ENCODE data around the gene AMZ1.
A peak's percentile ranks its signal among the peaks of the same experiment; 100 is the strongest.

Gene AMZ1, protein sequence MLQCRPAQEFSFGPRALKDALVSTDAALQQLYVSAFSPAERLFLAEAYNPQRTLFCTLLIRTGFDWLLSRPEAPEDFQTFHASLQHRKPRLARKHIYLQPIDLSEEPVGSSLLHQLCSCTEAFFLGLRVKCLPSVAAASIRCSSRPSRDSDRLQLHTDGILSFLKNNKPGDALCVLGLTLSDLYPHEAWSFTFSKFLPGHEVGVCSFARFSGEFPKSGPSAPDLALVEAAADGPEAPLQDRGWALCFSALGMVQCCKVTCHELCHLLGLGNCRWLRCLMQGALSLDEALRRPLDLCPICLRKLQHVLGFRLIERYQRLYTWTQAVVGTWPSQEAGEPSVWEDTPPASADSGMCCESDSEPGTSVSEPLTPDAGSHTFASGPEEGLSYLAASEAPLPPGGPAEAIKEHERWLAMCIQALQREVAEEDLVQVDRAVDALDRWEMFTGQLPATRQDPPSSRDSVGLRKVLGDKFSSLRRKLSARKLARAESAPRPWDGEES

DNA sequence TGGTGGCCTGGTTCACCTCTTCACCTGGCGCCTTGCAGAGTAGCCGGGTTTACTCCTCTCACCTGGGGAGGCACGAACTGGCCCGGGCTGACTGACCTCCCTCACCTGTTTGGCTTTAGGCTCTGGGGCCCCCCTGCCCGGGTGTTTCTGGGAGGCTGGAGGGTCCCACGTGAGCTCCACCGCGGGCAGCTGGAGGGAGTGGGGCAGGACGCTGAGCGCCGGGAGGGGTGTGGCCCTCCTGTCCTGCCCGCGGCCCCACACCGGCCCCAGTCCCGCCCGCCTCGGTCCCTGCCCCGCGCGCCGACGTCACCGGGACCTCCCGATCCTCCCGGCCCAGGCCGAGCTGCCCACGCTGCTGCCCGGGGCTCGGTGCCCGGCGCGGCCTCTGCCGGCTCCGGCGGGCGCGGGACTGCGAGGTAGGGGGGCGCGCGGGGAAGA, at the start of gene AMZ1:
Gene AMZ1, plus strand, starts transcription at position 322 of the 438 bp plus-strand sequence. CDS start 12,250 bp downstream, outside the sequence.
- no peak for DNase-seq

DNA sequence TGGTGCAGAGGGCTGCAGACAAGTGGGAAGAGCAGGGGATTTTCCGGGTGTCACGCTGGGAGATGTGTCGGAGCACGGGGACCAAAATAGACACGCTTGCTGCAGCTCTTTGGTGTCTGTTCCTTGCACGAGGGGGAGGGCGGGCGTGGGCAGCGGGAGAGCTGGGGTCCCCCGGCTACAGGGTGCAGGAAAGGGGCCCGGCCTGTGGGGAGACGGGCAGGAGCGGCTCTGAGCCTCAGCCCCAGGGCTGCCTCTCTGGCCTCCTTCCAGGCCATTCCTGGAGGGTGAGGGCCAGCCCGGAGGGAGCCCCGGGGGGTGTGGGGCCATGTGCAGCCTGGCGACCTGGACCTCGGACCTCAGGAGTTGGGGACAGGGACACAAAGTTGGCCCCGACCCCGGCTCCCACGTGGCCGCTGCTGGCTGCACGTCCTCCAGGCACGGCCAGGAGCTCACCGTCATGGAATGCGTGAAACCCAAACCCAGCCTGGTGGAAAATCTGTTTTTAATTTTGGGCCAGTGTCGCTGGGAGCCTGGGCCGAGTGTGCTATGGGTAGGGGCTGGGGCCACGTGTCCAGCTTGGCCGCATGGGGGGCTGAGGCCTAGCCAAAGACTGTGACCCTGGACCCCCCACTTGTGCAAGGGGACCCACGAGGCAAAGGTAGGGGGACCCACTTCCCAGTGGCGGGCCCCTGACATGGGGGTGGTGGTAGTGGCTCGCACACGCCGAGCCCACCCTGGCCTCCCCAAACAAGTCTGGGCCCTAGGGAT, 49.6 kb upstream of the AMZ1 start:
- no peak for DNase-seq

DNA sequence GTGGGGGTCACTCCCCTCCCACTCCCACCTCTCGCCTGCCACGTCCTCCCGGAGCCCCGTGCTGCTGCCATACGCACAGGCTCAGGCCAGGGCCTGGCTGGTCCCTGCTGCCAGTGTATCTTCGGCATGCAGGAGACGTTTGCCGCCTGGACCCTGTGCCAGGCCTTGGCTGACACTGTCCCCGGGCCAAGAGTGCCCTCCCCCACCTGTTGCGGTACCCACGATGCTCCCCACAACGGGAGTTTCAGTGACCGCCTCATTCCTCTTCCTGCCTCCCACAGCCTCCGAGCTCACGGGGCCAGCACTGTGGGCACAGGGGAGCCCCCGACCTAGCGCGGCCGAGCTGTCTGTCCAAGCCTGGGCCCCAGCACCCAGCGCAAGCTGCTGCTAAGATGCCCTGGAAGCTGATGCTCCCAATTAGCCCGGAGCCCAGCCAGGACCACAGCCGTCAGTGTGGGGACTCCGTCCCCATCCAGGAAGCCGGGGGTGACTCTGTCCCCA, 48.8 kb upstream of the AMZ1 start:
- no peak for DNase-seq

DNA sequence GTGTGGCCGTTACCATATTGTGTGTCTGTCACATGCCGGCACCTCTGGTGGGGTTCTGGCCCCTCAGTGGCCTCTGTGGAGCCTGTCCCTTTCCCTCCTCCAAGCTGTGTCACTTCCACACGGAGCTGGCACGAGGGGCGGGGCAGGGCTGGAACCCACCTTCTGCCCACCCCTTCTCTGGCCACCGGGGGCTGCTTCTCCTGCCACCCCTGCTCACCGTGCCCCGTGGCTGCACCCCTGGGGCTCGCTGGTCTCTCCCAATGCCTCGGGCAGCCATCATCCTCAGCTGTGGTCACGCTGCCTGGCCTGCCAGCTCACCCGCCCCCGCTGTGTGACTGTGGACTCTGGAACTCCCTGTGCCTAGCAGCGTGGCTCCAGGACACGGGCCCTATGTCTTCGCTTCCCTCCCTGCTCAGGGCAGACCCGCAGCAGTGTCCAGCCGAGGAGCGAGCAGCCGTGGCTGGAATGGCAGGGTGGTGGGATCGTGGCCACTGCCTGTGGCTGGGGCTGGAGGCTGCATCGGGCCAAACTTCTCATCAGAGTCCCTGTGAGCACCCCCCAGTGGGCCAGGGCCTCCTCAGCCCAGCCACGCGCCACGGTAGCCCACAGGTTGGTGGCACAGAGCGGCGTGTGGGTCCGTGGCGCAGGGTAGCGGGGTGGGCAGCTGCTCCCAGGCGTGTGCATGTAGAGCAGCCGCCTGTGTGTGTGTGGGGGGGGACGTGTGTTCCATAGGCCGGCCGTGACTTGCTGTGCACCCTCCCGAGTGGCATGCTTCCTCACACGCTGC, 48.1 kb upstream of the AMZ1 start:
- DNase-seq = no peak

DNA sequence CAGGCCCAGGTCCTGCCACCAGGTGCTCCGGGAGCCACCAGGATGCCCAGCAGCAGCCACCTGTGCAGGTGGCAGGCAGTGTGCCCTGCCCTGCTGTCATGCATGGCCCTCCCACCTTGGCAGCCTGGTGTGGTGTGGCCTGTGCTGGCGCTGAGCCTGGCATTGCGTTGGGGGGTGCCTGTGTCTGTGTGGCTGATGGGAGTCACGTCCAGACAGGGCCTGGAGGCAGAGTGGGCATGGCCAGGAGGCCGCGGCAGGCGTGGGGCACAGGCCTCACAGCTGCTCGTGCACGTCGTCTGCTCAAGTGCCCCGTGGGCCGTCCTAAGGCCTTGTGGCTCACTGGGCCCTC, 47.5 kb upstream of the AMZ1 start:
- DNase-seq = no peak

DNA sequence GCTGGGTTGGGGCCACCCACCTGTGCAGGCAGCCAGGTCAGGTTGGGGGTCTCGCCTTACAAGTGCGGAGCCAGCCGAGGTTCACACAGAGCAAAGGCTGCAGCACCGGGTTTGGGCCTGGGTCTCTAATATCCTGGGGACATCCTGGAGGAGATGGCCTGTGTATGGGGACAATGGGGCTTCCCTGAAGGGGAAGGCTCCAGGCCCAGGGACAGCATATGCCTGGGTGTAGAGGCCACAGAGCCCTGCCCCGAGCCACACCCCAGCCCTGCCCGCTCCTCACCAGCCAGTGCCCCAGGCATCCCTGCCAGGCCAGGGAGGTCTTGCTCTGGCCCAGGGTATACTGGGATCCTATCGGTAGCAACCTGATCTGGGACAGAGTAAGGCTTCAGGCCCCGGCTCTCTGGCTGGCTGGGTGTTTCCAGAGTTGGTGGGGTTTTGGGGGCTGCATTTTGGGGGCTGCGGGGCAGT, 47.1 kb upstream of the AMZ1 start:
- no peak for DNase-seq

DNA sequence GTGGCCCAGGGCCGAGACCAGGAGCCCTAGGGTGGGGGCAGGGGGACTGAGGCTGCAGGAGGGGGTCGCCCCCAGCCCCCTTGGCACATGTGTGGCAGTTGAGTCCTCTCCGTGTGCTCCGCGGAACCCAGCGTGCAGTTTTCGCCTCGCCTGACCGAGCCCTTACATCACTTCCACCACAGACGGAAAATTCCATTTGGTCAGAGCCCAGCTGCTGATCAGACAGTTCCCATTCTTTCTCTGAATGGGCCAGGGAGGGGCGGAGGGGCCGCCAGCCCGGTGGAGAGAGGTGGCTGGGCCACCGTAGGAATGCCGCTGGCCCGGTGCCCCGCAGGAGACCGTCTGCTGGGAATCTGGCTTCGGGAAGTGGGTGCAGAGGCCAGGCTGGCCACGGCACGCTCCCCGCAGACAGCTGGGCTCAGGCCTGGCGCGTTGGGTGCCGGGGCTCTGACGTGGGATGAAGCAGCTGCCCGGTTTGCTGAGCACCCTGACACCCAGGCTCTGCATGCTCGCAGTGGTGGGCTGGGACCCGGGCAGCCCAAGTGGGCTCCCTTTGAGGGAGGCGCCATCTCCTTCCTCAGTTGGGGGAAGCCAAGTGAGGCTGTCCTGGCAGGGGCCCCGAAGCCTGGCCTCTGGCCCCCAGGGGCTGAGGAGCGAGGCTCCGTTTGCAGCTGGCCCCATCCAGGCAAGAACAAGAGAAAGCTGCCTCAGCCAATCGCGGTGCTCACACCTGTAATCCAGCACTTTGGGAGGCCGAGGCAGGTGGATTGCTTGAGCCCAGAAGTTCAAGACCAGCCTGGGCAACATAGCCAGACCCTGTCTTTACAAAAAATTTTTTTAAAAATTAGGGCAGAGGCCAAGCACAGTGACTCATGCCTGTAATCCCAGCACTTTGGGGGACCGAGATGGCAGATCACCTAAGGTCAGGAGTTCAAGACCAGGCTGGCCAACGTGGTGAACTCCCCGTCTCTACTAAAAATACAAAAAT, 46.3 kb upstream of the AMZ1 start:
- DNase-seq = peak; percentile 56

DNA sequence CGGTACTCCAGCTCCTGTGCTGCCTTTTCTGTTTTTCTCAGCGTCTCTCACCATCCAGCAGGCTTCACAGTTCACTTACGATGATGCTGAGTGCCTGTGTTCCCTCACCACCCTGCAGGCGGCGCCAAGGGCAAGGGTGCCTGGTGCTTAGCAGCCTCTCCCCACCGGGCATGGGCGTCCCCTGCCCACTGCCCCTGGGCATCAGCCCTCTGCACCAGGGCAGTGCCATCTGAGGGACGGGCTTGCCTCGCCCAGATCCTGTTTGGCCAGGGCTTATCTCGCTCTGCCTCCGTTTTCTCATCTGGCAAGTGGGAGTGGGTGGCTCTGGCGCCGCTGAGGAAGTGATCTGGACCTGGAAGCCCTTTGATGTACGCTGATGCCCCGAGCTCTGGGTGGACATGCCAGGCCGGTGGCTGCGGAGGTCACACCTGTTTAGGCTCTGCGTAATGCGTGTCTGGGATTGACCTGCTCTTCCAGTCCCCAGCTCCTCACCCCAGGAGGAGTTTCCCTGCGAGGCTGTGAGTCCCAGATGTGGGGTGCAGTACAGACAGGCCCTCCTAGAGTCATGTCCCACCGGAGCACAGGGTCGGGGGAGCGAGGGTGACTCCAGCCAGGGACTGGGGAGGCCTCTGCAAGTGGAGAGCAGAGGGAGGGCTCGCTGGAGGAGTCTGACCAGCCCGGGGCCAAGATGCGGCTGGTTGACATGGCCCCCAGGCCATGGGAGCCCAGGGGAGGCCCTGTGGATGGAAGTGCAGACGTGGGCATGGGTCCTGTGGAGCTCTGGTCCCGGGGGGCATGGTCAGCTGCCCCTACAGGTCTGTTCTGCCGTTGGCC, 44.4 kb upstream of the AMZ1 start:
- no peak for DNase-seq

DNA sequence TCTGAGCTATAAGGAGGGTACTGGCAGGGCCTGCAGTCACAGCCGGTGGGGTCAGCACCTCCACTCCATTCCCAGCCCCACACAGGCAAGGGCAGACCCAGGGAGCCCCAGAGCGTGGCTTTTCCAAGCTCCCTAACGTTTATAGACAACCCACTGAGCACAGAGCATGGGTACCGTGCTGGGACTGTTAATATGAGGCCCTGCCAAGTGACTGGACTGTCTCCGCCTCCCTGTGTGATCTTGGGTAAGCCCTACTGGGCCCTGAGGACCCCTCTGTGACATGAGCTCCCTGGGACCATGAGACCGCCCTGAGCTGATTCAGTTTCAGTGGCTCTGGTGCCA, 43.8 kb upstream of the AMZ1 start:
- no peak for DNase-seq

DNA sequence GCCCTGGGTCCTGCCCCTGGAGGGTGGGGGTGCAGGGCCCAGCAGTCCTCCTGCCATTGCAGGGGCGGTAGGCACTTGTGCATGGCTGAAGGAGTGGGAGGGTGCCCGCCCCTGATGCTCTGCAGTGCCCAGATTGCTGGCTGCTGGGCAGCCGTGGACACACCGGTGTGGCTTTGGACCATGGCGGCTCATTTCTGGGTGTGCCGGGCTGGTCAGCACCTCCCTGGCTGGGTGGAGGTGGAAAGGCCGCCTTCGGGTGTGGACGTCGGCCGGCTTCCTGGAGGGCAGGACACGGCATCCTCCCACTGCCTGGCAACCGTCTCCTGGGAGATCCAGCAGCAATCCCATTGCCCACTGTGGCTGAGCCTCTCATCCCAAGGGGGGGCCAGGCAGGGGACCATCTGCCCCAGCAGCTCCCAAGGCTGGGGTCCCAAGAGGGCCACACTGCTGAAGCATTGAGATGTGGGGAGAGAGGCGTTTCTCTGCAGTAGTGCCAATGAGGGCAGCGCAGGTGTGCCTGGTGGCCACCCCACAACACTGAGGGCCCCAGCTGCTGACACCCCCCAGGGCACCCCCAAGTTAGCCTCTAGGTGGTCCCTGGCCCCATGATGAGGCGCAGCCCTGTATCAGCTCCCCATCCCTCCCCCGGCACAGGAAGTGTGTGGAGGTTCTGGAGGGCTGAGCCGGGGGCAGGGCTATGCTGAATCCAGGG, 43.3 kb upstream of the AMZ1 start:
- DNase-seq = no peak

DNA sequence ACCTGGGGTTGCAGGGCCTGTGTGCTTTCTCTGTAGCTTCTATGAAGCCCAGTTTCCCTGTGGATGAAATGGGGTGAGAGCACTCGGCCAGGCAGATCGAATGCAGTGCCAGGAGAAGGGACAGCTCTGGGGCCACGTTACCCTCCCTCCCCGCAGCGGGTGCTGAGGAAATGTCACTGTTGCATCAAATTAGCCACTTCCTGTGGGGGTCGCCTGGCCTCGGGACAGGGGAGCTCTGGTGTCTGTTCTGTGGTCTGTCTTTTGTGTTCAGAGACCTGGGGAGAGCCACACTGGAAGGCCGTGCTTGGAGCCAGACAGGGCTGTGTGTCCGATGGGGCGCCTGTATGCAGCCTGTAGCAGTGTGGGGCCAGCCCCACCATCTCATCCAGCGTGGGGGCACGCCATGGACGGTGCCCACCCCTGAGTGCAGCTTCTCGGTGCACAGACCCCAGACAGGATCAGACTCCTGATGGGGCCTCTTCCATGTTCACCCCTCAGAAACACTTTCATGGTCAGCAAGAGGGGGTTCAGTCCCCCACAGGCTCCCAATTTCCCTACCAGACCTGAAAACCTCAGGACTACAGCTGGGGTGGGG, 42.6 kb upstream of the AMZ1 start:
- DNase-seq = peak; percentile 47

DNA sequence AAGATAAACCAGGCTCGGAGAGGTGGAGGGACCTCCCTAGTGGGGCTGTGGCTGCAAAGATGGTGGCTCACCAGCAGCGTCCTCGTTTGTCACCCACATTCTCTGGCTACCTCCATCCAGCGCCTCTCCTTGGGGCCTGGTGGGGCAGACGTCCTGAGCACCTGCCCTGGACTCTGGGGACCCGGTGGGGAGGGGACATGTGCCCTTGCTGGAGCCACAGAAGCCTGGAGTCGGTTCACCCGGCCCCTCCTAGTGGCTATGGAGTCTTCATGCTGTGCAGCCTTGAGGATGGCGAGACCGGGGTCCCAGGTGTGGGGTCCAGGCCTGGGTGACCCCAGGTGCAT, 41.7 kb upstream of the AMZ1 start:
- no peak for DNase-seq

DNA sequence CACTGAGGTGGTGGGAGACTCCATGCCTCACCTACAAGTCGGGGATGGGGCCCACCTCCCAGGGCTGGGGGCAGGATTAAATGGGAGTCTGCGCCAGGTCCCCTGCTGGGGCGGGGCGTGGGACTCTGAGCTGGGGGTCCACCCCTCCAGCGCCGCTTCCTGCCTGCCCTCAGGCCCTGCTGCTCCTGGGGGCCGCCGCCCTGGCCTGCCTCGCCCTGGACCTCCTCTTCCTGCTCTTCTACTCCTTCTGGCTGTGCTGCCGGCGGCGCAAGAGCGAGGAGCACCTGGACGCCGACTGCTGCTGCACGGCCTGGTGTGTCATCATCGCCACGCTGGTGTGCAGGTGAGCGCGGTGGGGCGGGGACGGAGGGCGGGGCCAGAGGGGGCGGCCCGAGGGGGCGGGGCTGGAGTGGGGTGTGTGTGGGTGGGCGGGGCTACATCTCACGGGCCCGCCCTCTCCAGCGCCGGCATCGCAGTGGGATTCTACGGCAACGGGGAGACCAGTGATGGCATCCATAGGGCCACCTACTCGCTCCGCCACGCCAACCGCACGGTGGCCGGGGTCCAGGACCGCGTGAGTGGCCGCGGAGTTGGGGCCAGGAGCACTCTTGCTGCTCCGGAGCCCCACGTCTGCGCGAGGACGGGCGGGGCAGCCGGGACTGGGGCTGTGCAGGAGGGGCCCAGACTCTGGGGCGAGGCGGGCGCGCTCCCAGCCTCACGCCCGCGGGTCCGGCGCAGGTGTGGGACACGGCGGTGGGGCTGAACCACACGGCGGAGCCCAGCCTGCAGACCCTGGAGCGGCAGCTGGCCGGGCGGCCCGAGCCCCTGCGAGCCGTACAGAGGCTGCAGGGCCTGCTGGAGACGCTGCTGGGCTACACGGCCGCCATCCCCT, 41.1 kb upstream of the AMZ1 start:
- no peak for DNase-seq

DNA sequence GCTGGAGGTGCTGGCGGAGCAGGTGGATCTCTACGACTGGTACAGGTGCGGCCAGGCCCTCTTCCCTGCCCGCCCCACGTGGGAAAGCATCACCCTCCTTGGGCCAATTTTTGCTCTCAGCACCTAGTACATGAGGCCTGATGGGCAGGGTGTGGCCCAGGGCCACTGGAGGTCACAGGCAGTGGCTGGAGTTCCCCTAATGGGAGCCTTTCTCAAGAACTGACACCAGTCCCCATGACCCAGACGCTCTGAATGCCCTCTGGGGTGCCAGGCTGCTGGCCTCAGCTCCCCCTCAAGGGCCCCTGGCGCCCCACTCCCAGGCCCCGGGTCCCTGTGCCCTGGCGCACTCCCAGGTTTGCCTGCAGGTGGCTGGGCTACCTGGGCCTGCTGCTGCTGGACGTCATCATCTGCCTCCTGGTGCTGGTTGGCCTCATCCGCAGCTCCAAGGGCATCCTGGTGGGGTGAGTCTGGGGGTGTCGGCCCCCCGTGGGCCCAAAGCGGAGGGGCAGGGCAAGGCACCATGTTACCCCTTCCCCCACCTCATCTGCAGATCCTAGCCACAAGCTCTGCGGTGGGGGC, 40.3 kb upstream of the AMZ1 start:
- peak; percentile 58 for DNase-seq

DNA sequence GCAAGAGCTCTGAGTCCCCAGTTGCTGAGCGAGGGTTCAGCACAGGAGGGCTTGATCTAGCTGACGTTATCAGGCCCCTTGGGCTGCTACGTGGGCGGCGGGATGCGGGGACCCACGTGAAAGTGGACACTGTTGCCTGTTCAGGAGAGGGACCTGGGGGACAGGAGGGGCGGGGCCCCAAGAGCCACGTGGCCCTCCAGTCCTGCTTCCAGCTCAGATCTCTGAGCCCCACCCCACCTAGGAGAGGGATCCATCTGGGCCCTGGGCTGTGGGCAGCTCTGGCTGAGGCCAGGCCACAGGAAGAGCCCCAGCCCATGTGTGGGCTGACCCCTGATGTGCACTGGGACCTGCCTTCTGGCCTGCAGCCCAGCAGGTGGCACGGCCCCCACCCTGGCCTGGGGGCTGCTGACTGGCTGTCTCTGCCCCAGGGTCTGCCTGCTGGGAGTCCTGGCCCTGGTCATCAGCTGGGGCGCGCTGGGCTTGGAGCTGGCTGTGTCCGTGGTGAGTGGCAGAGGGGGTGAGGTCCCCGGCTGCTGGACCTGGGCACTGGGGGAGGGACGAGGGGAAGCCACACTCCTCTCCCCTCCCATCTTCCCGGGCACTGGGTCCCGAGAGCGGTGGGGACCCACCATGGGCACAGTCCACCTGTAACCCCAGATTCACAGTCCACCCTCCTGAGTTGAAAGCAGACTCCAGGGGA, 38.7 kb upstream of the AMZ1 start:
- DNase-seq = no peak

DNA sequence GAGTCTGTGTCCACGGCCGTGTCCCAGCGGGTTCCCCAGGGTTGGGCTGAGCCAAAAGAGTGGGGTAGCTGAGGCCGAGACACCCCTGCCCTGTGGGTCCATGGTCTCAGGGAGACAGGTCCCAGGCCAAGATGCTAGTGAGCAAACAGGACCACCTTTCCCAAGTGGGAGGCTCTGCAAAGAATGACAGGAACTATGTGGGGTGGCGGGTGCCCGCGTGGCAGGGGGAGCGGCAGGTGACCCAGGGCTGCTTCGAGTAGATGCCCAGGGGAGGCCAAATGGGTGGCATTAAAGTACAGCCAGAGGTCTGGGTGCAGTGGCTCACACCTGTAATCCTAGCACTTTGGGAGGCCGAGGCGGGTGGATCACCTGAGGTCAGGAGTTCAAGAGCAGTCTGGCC, 38.0 kb upstream of the AMZ1 start:
- no peak for DNase-seq

DNA sequence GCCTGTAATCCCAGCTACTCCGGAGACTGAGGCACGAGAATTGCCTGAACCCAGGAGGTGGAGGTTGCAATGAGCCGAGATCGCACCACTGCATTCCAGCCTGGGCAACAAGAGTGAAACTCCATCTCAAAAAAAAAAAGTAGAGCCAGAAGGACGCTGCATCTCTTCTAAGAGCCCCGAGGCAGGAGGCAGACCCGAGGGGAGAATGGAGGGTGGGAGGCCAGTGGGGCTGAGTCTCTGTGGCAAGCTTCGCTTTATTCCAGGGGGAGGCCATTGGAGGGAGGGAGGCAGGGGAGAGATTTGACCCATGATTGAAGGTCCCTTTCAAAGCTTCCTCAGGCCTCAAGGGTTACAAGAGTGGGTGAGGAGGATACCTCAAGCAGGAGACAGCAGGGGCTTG, 37.6 kb upstream of the AMZ1 start:
- DNase-seq = no peak

DNA sequence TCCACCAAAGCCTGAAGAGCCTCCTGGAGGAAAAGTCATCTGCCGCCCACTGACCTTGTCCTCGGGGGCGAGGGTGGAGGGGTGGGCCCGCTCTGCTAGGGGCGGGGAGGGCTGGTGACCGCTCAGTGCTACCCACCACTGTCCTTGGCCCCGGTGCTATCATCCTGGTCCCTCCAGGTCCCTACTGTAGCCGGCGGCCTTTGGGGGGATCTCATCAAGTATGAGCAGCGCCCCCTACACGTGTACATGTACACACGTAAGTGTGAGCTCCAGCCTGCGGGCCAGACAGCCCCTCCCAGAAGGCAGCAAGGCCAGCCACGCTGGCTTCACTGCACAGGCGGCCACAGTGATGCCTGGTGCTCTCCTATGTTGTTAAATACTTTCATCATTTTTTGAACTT, 36.7 kb upstream of the AMZ1 start:
- no peak for DNase-seq

Measured in CD4-positive, alpha-beta T cell treated with Interleukin-15 for 1 hour (primary cell).